HEK293T (cell line): ENCODE data around the gene RBMS1.

Experiments
- BHLHE40 ChIP-seq: fragments of 450-650 bp; IDR thresholded peaks from 2 replicates; pipeline ENCODE4 v1.6.1; 2016; ENCODE audit warnings: mild to moderate bottlenecking, moderate library complexity, borderline replicate concordance
- ELF4 ChIP-seq: fragments of 450-650 bp; IDR thresholded peaks from 2 replicates; pipeline ENCODE4 v1.6.1; 2017; ENCODE audit warnings: antibody characterized with exemption
- FOXM1 ChIP-seq: fragments of 450-650 bp; IDR thresholded peaks from 2 replicates; pipeline ENCODE4 v1.6.1; 2017; ENCODE audit warnings: mild to moderate bottlenecking, borderline replicate concordance
- SUZ12 ChIP-seq: fragments of 450-650 bp; IDR thresholded peaks from 2 replicates; pipeline ENCODE4 v1.6.1; 2016; ENCODE audit warnings: mild to moderate bottlenecking
- TARDBP ChIP-seq: fragments of 450-650 bp; IDR thresholded peaks from 2 replicates; pipeline ENCODE4 v1.6.1; 2016

DNA sequence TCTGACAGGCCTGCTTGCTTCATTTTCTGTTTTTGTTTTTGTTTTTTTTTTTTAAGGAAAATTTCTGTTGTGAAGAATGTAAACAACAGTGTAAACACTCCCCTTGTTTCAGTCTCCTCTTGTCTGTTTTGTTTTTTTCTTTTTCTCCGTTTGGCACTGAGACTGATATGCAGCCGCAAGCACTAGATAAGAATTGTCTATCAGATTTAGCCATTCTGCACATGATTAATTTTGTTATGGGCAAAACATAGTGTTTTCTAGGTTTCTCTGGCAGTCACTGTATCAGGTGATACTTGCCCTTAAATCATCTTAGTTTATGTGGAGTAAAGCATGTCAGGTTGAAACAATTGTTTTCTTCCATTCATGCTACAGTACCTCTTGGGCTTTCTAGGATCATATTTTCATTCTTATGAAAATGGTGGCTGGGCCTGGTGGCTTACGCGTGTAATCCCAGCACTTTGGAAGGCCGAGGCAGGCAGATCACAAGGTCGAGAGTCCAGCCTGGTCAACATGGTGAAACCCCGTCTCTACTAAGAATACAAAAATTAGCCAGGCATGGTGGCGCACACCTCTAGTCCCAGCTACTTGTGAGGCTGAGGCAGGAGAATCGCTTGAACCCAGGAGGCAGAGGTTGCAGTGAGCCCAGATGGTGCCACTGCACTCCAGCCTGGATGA is 12.9 kb upstream of the RBMS1 start:
- TF ChIP-seq BHLHE40: no peak
- TF ChIP-seq FOXM1: no peak
- TF ChIP-seq ELF4: no peak
- TF ChIP-seq SUZ12: no peak
- TF ChIP-seq TARDBP: no peak
